Inflammatory macrophage treated with lipopolysaccharide for 1 hour (primary cell): ENCODE data around the gene KRTAP13-2.

Experiments used
- DNase-seq, 2 donors: peaks; one replicate each; pipeline ENCODE4 v3.0.0-alpha.2; 2020 to 2022

KRTAP13-2 gene, protein sequence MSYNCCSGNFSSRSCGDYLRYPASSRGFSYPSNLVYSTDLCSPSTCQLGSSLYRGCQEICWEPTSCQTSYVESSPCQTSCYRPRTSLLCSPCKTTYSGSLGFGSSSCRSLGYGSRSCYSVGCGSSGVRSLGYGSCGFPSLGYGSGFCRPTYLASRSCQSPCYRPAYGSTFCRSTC

DNA sequence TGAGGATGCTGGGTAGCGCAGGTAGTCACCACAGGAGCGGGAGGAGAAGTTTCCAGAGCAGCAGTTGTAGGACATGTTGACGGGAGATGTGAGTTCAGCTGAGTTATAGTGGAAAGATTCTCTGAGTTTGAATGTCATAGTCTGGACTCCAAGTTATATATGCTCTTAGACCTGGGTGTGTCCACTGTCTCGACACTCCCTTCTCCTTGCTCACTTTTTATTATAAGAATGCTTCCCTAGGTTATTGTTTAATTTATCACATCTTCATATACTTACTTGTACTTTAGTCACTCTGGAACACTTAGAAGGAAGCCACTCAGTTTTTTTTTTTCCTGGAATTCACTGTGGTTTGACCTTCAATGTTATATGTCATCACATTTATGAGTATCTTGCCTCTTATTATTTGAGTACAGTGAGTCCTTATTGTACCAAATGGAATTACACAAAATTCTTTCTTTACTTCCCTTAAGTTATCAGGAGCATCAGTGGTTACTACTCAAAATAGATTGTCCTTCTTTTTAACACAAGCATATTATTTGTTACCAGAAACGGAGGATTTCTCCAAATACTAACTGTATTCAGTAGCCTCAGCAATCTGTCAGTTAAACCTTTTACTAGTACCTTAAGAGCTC, at the start of gene KRTAP13-2:
TSS of gene KRTAP13-2 (minus strand) at position 133 of the 632 bp plus-strand sequence. CDS start at position 75, 58 bp downstream.
- DNase-seq: no peak

DNA sequence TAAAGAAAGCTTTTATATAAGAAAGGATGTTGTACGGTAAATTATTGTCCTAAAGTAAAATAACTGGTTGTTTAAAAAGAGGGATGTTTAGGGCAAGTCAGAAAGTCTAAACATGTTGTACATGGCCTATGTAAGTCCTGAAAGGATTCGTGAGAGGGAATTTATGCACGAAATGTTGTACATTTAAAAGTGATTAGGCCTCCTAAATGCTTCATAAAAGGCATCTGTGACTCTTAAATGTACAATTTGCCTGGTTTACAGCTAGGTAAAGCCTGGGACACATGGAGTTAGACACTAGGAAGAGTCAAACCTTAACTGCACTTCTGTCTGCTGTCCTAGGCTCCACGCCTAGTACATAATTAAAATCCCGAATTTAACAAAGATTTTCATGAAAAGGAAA, 43.9 kb upstream of the KRTAP13-2 start:
- no peak for DNase-seq

DNA sequence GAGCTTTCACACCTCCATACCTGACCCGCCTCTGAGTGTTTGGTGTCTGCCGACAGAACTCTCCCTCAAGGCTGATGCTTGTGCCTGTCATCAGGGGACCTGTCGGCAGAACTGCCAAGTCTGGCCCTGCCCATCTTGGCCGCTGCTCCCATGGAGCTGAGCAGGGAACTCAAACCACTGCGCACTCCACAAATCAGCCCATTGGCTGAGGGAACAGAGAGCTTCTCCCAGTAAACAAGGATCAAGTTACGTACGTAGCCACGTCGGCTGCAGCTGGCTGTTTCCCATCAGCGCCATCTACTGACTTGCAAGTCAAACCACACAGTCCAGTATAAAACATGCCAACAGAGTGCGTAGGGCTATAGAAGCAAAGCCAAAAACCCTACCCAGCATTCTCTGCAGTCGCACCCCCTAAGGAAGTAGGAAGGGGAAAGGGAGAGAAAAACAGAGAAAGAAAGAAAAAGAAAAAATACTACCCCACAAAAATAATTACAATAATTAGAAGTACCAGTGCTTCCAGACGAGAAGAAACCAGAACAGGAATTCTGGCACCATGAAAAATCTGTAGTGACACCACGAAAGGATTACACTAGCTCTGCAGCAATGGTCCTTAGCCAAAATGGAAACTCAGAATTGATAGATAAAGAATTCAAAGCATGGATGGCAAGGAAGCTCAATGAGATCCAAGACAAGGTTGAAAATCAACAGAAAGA, 36.9 kb upstream of the KRTAP13-2 start:
- peak in 1 of 2 donors; percentile 4 for DNase-seq

DNA sequence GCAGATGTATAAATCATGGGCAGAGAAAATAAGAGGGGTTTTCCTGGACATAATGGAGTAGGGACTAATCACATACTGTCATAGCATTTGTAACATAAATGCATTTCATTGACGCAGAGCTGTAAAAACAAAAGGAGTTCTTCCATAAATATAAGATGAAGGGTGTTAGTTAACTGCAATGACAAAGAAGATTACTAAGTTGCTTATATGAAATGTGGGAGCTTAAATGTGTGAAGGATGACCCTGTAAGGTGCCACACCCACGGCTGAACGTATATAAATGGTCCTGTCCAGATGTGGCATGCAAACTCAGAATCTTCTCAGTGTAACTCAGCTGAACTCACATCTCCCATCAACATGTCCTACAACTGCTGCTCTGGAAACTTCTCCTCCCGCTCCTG, 23.7 kb upstream of the KRTAP13-2 start, which contains the start of gene KRTAP13-1:
TSS of gene KRTAP13-1 (plus strand) at position 301 of the 400 bp plus-strand sequence. CDS start at position 357, 56 bp downstream.
- DNase-seq: no peak

DNA sequence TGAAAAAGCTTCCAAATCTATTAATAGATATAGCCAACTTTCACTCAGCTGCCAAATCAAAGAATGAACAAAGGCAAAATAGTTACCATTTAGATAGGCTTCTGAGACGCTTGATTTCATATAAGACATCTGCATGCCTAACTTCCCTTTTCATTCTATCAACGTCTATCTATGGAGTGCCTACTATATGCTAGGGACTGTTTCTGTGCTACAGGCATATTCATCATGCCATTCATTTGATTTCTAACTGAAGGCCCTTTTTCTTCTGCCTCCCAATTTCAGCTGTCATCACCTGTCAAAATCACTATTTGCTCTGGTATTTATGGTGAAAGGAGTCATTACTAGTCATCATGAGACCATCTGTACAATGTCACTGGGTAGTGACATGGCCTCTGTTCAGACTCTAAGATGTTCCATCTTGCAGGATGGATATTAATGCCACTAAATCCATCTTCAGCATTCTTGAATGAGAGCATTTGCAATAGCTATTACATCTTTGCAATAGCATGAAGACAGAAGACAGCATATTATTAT, 19.5 kb upstream of the KRTAP13-2 start:
- no peak for DNase-seq

DNA sequence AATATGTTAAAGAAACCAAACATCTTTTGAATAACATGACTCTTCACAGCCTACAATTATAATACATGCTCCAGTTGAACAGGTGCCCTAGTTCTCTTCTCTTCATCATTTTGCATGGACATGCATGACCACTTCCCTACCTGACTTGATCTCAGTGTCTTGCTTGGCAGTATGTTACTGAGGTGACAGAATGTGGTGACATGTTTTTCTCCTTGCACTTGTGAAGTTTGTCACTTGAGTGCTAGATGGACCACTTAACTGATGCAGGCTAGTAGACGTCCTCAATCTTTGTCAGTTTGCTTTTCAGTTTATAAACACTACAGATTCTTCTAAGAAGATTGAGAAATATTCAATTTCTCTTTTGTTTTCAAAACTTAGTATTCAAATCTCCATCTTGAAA, 10.1 kb upstream of the KRTAP13-2 start:
- no peak for DNase-seq

DNA sequence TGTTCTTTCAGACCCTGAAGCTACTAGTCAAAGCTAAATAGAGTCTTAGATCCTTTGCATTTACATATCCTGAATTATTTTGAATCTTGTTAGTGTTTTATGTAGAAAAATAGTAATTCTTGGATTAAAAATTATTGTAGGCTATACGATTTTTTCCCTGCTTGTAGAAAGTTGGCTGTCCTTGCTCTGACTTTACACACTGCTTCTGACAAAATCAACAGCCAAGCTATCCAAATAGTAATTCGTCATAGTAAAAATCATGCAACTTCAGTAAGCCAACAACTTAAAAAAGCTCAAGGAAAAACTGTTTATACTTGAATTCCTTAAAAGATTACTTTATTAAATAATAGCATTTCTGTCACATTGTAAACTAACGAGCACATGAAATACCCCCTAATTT, 16.2 kb downstream of the KRTAP13-2 start:
- DNase-seq: no peak

DNA sequence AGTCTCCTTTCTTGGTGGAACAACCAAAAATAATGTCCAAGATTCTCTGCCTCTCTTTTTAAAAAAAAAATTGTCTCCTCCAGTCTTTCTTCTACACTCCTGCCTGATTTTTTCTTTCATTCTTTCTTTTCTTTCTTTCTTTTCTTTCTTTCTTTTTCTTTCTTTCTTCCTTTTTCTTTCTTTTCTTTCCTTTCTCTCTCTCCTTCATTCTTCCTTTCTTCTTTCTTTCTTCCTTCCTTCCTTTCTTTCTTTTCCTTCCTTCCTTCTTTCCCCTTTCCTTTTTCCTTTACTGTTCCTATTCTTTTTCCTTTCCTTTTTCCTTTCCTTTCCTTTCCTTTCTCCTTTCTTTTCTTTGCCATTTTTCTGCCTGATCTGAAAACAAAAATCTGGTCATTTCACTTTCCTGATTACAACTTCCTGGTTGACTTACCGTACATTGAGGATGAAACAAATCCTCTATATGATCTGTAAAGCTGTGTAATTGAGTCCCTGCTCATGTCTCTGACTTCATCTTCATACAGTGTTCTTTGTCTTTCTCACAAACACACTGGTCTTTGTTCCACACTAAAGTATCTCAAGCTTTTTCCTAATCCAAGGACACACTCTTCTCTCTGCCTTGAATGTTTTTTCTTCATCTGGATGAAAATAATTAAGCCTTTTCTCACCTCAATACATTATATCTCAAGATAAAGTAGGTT, 17.6 kb downstream of the KRTAP13-2 start:
- no peak for DNase-seq

DNA sequence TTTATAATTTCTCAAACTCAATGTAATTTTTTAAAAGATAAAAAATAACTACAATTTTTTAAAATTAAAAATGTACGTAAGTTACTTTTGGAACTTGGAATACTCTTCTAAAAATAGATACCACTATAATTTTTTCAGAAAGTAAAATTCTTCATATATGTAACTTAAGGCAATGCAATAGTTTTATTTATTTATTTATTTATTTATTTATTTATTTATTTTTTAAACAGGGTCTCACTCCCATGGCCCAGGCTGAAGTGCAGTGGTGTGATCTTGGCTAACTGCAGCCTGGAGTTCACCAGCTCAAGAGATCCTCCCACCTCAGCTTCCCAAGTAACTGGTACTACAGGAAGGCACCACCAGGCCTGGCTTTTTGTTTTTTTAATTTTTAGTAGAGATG, 20.5 kb downstream of the KRTAP13-2 start:
- DNase-seq: no peak

DNA sequence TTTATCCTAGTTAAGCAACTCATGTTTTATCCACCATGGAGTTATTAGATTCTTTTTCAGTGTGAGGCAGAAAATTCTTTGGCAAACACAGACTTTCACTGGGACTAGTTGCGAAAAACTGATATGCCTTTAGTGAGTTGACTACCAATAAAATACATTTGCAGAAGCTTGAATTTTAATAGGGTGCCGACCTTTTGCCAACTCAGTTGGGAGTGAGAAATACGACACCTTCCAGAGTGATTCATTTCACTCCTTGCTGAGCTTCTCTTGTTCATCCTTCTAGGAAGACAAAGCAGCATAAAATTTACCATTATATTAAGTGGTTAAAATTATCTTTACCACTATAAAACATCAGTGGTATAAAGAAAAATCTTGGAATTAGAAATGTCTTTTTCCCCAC, 22.5 kb downstream of the KRTAP13-2 start:
- no peak for DNase-seq

DNA sequence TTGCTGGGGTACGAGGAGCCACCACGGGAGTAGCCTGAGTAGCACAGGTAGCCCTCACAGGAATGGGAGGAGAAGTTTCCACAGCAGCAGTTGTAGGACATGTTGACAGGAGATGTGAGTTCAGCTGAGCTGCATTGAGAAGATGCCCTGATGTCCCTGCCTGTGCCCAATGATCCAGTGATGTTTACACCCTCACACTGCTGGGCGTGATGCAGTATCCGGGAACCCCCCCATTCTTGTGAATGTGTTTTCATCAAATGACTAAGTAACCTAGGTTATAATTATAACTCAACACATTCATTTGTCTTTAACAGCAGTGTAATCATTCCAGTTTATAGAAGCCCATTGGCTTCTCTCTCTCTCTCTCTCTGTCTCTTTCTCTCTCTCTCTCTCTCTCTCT, 23.6 kb downstream of the KRTAP13-2 start, which contains the start of gene KRTAP23-1:
TSS of gene KRTAP23-1 (minus strand) at position 101 of the 400 bp plus-strand sequence. CDS start at position 101, 0 bp downstream.
- DNase-seq: no peak

DNA sequence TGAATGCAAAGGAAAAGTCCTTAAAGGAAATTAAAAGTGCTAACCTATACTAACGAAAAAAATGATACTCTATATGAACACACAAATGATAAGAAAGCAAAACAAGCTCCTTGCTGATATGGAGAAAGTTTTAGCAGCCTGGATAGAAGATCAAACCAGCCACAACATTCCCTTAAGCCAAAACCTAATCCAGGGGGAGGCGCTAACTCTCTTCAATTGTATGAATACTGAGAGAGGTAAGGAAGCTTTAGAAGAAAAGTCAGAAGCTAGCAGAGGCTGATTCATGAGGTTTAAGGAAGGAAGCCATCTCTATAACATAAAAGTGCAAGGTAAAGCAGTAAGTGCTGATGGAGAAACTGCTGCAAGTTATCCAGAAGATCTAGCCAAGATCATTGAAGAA, 27.1 kb downstream of the KRTAP13-2 start:
- no peak for DNase-seq

DNA sequence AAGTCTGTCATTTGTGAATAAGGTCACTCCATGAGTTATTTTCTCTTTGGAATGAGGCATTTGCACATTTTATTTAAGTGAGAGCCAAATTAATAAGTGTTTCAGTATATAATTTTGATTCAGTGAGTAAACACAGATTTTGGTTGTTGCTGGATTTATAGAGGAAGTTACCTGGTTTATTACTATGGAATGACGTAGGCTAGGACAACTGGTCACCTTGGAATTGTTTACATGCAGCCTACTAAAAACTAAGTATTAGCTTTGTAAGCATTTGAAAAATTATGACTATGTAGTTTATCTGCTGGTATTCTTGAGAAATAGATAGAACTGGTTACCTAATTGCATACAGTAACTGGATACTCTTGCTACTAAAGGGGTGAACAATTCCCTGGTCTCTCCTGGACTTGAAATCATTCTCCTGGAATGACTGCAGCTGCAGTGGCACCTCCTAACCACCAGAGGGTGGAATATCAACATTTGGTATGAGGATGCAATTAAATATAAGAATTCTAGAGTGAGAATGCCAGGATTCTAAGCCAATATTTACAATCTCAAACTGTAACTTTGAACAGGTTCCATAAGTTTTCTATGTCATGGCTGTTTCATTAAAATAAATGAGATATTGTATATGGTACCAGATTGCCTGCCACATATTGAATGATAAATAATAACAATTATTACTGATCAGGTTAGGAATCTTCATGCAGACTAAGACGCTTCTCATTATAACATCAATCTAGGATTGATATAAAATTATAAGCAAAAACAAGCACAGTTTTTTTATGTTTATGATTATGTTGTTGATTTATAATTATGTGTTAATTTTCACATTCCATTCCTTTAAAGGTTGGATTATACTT, 31.1 kb downstream of the KRTAP13-2 start:
- DNase-seq: peak; percentile 3 to 58

DNA sequence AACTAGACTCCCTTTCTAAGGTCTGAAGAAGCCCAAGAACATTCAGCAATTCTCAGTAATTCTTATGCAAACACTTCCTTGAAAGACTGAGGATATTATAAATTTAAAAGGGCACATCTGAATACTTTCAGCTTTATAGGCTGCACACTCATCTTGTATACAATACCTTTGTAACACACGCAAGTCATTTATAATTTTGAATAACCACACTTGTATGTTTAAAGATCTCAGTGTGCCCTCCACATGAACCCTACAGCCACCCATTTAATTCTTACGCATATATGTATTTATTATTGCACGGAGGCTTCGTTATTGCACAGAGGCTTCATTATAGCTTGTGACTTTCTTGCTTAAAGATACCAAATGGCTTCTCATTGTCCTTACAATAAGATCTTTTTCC, 33.4 kb downstream of the KRTAP13-2 start:
- DNase-seq: no peak

DNA sequence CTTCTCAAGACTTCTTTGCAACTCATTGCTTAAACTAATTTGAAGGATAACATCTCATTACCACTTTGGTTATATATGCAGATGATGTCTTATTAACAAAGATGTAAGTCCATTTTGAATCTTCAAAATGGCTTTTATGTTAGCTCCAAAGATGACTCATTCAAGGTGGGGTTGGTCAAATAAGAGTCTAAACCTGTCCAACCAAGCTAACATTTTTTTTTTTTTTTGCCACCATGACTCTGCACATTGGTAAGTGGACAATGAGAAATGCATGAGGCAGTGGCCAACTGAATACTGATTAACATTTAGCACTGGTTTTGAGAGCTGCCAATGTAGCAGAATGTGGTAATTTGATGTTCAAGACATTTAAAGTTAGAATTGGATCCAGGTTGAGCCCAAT, 34.3 kb downstream of the KRTAP13-2 start:
- no peak for DNase-seq

DNA sequence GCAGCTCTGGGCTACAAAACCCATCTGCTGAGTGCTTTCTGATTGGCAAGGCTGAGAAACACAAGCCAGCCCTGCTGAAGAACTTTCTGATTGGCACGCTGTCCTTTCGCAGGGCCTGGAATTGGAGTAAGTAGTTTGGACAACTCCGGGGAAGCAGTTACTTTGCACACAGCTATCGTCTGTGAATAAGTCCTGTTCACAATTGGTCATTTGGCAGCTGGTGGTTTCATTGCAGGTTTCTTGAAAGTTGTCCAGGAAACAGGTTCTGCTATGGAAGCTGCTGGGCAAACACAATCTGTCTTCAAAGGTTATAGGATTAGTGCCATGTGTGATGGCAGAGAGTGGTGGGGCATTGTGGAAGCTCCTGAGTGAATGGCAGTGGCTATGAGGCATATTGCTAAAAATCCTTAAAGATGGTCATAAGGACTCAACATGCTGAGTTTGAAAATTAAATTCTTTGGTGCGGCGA, 34.8 kb downstream of the KRTAP13-2 start, which contains the start of gene KRTAP27-1:
TSS of gene KRTAP27-1 (minus strand) at position 419 of the 469 bp plus-strand sequence. CDS start at position 393, 26 bp downstream.
- no peak for DNase-seq

DNA sequence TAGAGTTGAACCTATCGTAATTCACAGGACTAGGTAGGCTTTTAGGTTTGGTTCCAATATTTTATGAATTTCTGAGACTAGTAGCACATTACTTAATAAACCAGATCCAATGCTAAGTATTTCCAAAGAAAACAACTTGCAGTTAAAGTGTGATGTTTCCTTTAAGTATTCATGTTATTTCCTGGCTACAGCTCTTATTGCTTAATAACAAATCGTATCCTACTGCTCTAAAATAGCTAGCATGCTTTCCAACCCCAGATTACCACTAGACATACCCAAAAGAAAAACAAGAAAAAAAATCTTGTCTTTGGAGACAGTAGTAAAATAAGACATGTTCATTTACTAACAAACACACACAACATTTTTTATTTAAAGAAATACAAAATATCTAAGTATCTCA, 35.5 kb downstream of the KRTAP13-2 start:
- DNase-seq: no peak

DNA sequence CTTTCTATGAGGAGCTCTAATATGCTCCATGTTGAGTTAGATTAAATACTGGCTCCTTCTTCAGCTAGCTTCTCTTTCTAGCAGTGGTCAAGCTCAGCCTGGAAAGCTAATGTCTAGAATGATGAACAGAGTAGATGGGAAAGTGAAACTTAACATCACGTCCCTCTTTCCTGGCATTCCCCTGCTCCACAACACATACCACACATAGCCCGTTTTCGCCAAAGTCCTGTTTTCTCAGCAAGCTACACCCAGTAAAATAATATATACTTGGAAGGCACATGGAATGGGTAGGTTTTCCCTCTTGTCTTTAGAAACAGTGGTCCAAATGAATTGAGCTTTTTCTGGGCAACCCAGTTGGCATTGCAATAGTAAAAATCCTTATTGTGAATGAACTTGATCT, 38.3 kb downstream of the KRTAP13-2 start:
- DNase-seq: no peak

DNA sequence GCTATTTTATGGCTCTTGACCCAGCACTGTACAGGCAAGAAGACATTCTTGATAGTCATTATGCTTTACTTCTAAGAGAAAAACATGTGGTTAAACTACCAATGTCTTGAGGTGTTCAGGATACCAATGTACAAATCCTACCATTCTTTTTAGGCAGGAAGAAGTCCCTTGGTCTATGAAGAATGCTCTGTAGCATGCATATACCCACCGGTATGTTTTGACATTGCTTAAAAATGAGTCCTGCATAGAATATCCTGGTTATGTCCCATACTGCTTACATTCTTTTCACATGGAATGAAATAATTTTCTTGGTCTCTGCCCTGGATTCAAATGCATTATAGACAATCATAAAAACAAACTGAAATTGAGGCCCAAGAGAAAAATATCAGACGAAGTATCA, 39.4 kb downstream of the KRTAP13-2 start:
- DNase-seq: no peak

DNA sequence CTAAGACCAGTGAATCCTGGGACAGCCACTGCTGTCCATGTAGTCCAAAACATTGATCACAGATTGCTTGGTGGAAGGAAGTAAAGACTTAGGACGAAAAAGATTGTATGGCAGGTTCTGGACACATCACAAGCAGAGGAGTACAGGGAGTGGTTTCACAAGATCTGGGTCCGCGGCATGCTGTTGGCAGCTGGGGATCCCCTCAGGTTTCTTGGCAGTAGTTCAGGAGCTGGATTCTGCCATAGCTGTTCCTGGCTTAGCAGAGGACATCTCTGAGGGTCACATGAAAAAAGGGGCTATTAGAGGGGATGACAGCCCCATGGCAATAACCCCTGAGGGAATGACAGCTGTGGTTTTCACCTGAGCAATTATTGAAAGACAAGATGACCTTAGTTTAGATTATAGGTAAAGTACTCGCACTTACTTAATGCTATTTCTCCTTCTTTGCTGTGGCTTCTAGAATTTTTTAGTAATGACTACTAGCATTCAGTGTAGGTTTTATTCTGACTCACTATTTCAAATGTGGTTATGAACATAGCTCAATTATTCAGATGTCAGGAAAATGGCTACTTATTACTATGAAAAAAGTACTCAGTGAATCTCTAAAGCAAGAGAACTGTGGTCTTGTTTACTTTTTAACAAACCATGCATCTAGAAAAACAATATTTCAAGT, 42.7 kb downstream of the KRTAP13-2 start:
- no peak for DNase-seq

DNA sequence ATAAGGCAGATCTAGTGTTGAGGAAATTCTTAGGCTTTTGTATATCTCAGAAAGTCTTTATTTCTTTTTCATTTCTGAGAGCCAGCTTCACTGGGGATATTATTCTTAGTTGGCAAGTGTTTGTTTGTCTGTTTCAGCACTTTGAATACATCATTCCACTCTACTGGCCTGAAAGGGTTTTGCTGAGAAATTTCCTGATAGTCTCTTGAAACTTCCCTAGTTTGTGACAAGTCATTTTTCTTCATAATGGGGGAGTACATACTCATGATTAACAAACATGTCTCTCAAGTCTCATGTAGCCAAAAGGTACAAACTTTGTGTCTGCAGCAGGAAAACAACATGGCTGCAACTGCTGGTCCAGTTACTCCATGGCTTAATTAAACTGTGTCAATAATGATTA, 45.7 kb downstream of the KRTAP13-2 start:
- no peak for DNase-seq
